ENCODE data around the gene DUSP5. TPM values are rescaled to one million over a fixed set of nuclear protein-coding genes. Genes with fewer than 3 reads are reported as not detected.
A peak's percentile ranks its signal among the peaks of the same experiment; 100 is the strongest.

The DUSP5 gene
- total and polyA plus RNA-seq, 10 of the 15 experiments (the other 5 are each of a cell fraction or from before 2014, with no cell fraction given): 2.1 to 95.9 (median 23.4) TPM

- TF ChIP-seq ZNF592 (IDR thresholded peaks at IDR 0.05) (no peak), NBN (IDR thresholded peaks at IDR 0.05) (peak; percentile 97), TCF12 (IDR thresholded peaks at IDR 0.05; ENCODE audit: low read depth, low read length) (peak; percentile 88), ASH2L (IDR thresholded peaks at IDR 0.05; ENCODE audit: borderline replicate concordance, low read depth) (no peak), TCF3 (IDR thresholded peaks at IDR 0.05; ENCODE audit: borderline replicate concordance, insufficient read depth, low read depth, low read length) (0 out of 2 replicates have a peak, but pooled peaks have one; percentile 43), MTA3 (IDR thresholded peaks at IDR 0.05; ENCODE audit: borderline replicate concordance, low read length) (no peak; the same call in none of the 2 replicates), RBBP5 (conservative IDR thresholded peaks at IDR 0.05) (no peak), PAX8 (IDR thresholded peaks at IDR 0.05) (no peak), JUND (IDR thresholded peaks at IDR 0.05; ENCODE audit: low read depth, low read length) (no peak), CBX5 (IDR thresholded peaks at IDR 0.05; ENCODE audit: low read depth) (no peak; the same call in 1 of the 2 replicates), POLR2AphosphoS2 (IDR thresholded peaks at IDR 0.05; ENCODE audit: low read depth, low read length) (no peak), FOXM1 (IDR thresholded peaks at IDR 0.05; ENCODE audit: low read depth, low read length) (peak; percentile 89; the same call in 1 of the 2 replicates)
- TF ChIP-seq, protein P1, sequence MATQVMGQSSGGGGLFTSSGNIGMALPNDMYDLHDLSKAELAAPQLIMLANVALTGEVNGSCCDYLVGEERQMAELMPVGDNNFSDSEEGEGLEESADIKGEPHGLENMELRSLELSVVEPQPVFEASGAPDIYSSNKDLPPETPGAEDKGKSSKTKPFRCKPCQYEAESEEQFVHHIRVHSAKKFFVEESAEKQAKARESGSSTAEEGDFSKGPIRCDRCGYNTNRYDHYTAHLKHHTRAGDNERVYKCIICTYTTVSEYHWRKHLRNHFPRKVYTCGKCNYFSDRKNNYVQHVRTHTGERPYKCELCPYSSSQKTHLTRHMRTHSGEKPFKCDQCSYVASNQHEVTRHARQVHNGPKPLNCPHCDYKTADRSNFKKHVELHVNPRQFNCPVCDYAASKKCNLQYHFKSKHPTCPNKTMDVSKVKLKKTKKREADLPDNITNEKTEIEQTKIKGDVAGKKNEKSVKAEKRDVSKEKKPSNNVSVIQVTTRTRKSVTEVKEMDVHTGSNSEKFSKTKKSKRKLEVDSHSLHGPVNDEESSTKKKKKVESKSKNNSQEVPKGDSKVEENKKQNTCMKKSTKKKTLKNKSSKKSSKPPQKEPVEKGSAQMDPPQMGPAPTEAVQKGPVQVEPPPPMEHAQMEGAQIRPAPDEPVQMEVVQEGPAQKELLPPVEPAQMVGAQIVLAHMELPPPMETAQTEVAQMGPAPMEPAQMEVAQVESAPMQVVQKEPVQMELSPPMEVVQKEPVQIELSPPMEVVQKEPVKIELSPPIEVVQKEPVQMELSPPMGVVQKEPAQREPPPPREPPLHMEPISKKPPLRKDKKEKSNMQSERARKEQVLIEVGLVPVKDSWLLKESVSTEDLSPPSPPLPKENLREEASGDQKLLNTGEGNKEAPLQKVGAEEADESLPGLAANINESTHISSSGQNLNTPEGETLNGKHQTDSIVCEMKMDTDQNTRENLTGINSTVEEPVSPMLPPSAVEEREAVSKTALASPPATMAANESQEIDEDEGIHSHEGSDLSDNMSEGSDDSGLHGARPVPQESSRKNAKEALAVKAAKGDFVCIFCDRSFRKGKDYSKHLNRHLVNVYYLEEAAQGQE (IDR thresholded peaks at IDR 0.05; ENCODE audit: low read depth, low read length): no peak
- TF ChIP-seq, protein P2, sequence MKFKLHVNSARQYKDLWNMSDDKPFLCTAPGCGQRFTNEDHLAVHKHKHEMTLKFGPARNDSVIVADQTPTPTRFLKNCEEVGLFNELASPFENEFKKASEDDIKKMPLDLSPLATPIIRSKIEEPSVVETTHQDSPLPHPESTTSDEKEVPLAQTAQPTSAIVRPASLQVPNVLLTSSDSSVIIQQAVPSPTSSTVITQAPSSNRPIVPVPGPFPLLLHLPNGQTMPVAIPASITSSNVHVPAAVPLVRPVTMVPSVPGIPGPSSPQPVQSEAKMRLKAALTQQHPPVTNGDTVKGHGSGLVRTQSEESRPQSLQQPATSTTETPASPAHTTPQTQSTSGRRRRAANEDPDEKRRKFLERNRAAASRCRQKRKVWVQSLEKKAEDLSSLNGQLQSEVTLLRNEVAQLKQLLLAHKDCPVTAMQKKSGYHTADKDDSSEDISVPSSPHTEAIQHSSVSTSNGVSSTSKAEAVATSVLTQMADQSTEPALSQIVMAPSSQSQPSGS (IDR thresholded peaks at IDR 0.05; ENCODE audit: low read length): peak; percentile 83
Observed at GRCh38 chr10:110535958-110536891, 38.5 kb downstream of the DUSP5 start (continued).
